ENCODE measurements around the gene NLRP11. TPM values are rescaled to one million over a fixed set of nuclear protein-coding genes. Genes with fewer than 3 reads are reported as not detected.
"Not testable (repeated sequence)": the region's sequence is repeated elsewhere in the genome, so short reads cannot be mapped to it uniquely, and the experiment has no call there.

Gene NLRP11
- total RNA-seq, 5 donors from 2014 or later (not counting 1 experiment from before 2014, with no cell fraction given): not detected

DNA sequence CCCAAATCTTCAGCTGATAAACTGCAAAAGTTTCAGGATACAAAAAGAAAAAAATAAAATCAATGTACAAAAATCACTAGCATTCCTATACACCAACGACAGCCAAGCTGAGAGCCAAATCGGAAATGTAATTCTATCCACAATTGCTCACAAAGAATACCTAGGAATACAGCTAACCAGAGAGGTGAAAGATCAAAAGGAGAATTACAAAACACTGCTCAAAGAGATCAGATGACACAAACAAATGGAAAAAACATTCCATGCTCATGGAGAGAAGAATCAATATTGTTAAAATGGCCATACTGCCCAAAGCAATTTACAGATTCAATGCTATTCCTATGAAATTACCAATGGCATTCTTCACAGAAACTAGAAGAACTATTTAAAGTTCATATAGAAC, 29.5 kb downstream of the NLRP11 start:
- Histone ChIP-seq H3K36me3 (ENCODE audit: control insufficient read depth in 2 of 2, extremely low read depth in 1 of 2, insufficient read depth in 1 of 2, low read length in 1 of 2) (no peaks in the 10 kb centered on the region), H3K9me3 (no peaks in the 10 kb centered on the region), H3K4me1 (ENCODE audit: control insufficient read depth in 1 of 2, extremely low read depth in 1 of 2, insufficient read depth in 2 of 2, low read length in 2 of 2) (no peaks in the 10 kb centered on the region), H3K27me3 (replicated peaks in 1 of 2; ENCODE audit: control insufficient read depth in 2 of 2, extremely low read depth in 1 of 2, insufficient read depth in 2 of 2, low read length in 1 of 2) (peaks cover 0 to 3% of the 10 kb centered on the region in 2 experiments), H3K27ac (ENCODE audit: low read length) (no peak overlapping the region), H3K4me3 (ENCODE audit: control insufficient read depth in 1 of 2, extremely low read depth in 1 of 2, low read length in 1 of 2) (no peak overlapping the region)
- H3K36me3 Mint-ChIP-seq: no peaks in the 10 kb centered on the region
- ATAC-seq (replicated peaks in 1 of 4) (no peak), DNase-seq (no peak)
- no peak overlapping the region for H3K4me3 Mint-ChIP-seq
- H3K27ac Mint-ChIP-seq: no peak overlapping the region
- peaks cover 10 to 27% (median 10%) of the 10 kb centered on the region in 3 donors for H3K9me3 Mint-ChIP-seq
- H3K4me1 Mint-ChIP-seq: no peaks in the 10 kb centered on the region
- POLR2A ChIA-PET: no interaction called here
- H3K27me3 Mint-ChIP-seq: peaks cover 11 to 37% of the 10 kb centered on the region in 2 donors
- no CpG with 5 or more reads among the region's 2 CpGs for WGBS (ENCODE audit: insufficient coverage)
- CTCF ChIA-PET: no interaction called here

DNA sequence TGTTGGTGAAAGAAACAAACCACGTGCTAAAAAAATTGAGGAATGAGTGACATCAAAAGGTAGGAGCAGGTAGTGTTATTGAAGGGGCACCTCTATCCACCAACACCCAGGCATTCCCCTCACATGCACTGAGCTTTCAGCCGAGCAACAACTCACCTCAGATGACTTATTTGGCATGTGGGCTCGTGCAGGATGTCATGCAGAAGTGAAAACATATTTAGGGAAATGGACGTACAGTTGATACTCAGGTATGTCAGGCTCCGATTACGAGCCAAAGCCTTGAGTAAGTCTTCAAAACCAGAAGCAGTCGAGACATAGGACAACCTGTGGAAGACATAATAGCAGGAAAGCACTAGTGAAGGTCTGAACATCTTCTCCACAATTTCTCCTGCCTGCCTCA, 30.4 kb downstream of the NLRP11 start:
- 50% methylated on average over 5 of the region's 7 CpGs for WGBS (ENCODE audit: insufficient coverage)
- Mint-ChIP-seq H3K4me3 (no peak overlapping the region), H3K27ac (no peak overlapping the region), H3K27me3 (peaks cover 17 to 31% of the 10 kb centered on the region in 2 donors), H3K36me3 (no peaks in the 10 kb centered on the region), H3K4me1 (no peaks in the 10 kb centered on the region), H3K9me3 (peaks cover 5 to 20% (median 8%) of the 10 kb centered on the region in 3 donors)
- ChIA-PET CTCF (no interaction called here), POLR2A (no interaction called here)
- no peak for DNase-seq
- Histone ChIP-seq H3K27ac (ENCODE audit: low read length) (no peak overlapping the region), H3K4me3 (ENCODE audit: control insufficient read depth in 1 of 2, extremely low read depth in 1 of 2, low read length in 1 of 2) (no peak overlapping the region), H3K27me3 (replicated peaks in 1 of 2; ENCODE audit: control insufficient read depth in 2 of 2, extremely low read depth in 1 of 2, insufficient read depth in 2 of 2, low read length in 1 of 2) (peaks cover 0 to 3% of the 10 kb centered on the region in 2 experiments), H3K4me1 (ENCODE audit: control insufficient read depth in 1 of 2, extremely low read depth in 1 of 2, insufficient read depth in 2 of 2, low read length in 2 of 2) (no peaks in the 10 kb centered on the region), H3K9me3 (no peaks in the 10 kb centered on the region), H3K36me3 (ENCODE audit: control insufficient read depth in 2 of 2, extremely low read depth in 1 of 2, insufficient read depth in 1 of 2, low read length in 1 of 2) (no peaks in the 10 kb centered on the region)
- no peak for ATAC-seq (replicated peaks in 1 of 4)

DNA sequence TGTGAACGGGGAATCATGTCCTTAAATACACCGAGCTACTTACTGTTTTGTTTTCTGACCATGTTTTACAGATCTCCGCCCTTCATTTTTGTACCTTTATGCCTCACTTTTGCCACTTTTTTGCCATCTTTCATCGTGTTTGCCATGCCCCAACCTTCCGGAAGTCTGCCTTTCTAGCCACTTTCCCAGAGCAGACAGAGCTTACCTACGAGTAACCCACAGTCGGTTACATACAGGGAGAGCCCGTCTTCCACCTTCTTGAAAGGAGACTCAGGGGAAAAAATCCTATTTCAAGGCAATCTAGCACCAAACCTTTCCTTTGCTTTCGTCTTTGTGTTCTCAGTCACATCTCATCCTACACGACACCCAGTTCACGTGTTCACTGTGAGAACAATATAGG, 36.8 kb downstream of the NLRP11 start:
- peaks cover 0 to 4% of the 10 kb centered on the region in 2 experiments for H3K27me3 ChIP-seq (replicated peaks in 1 of 2; ENCODE audit: control insufficient read depth in 2 of 2, extremely low read depth in 1 of 2, insufficient read depth in 2 of 2, low read length in 1 of 2)
- no peak overlapping the region for H3K4me3 ChIP-seq (ENCODE audit: control insufficient read depth in 1 of 2, extremely low read depth in 1 of 2, low read length in 1 of 2)
- Mint-ChIP-seq H3K4me3 (no peak overlapping the region), H3K9me3 (peaks cover 0 to 9% (median 6%) of the 10 kb centered on the region in 3 donors), H3K36me3 (no peaks in the 10 kb centered on the region), H3K27ac (no peak overlapping the region), H3K4me1 (no peaks in the 10 kb centered on the region), H3K27me3 (peaks cover 17 to 21% of the 10 kb centered on the region in 2 donors)
- H3K27ac ChIP-seq (ENCODE audit: low read length): no peak overlapping the region
- no peaks in the 10 kb centered on the region for H3K36me3 ChIP-seq (ENCODE audit: control insufficient read depth in 2 of 2, extremely low read depth in 1 of 2, insufficient read depth in 1 of 2, low read length in 1 of 2)
- no peaks in the 10 kb centered on the region for H3K9me3 ChIP-seq
- 92% methylated on average over 8 of the region's 11 CpGs for WGBS (ENCODE audit: insufficient coverage)
- no peaks in the 10 kb centered on the region for H3K4me1 ChIP-seq (ENCODE audit: control insufficient read depth in 1 of 2, extremely low read depth in 1 of 2, insufficient read depth in 2 of 2, low read length in 2 of 2)
- no peak for DNase-seq
- CTCF ChIA-PET: interaction anchor here in 1 of 2 donors (0.7 kb wide), 1 partner anchor 164 kb away, joined by 5 read pairs; no protein-coding TSS in a partner anchor
- POLR2A ChIA-PET: interaction anchor here in 1 of 2 donors (0.5 kb wide), 1 partner anchor 1971 kb away, joined by 4 read pairs; the partner anchor contains the start of gene NLRP12
- ATAC-seq (replicated peaks in 1 of 4): no peak

DNA sequence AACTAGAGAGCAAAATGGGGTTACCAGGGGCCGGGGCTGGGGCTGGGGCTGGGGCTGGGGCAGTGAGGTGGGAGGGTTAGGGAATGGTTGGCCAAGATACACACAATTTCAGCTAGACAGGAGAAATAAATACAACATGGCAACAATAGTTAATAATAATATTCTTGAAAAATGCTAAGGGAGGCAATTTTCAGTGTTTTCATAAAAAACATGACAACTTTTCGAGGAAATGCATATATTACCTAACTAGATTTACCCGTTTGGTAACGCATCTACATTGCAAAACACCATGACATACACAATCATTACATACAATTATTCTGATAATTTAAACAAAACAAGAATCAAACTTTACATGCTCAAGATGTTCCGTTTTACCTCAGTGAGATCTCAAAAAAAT, 50.7 kb downstream of the NLRP11 start:
- ChIA-PET CTCF (no interaction called here), POLR2A (no interaction called here)
- no peak overlapping the region for H3K4me3 Mint-ChIP-seq
- peaks cover 0 to 4% (median 0%) of the 10 kb centered on the region in 3 donors for H3K9me3 Mint-ChIP-seq
- Histone ChIP-seq H3K27ac (ENCODE audit: low read length) (no peak overlapping the region), H3K4me3 (ENCODE audit: control insufficient read depth in 1 of 2, extremely low read depth in 1 of 2, low read length in 1 of 2) (no peak overlapping the region), H3K36me3 (ENCODE audit: control insufficient read depth in 2 of 2, extremely low read depth in 1 of 2, insufficient read depth in 1 of 2, low read length in 1 of 2) (no peaks in the 10 kb centered on the region), H3K9me3 (no peaks in the 10 kb centered on the region), H3K4me1 (ENCODE audit: control insufficient read depth in 1 of 2, extremely low read depth in 1 of 2, insufficient read depth in 2 of 2, low read length in 2 of 2) (no peaks in the 10 kb centered on the region), H3K27me3 (replicated peaks in 1 of 2; ENCODE audit: control insufficient read depth in 2 of 2, extremely low read depth in 1 of 2, insufficient read depth in 2 of 2, low read length in 1 of 2) (peaks cover 0 to 11% of the 10 kb centered on the region in 2 experiments)
- no peaks in the 10 kb centered on the region for H3K4me1 Mint-ChIP-seq
- ATAC-seq (replicated peaks in 1 of 4): no peak
- H3K27me3 Mint-ChIP-seq: peaks cover 14 to 34% of the 10 kb centered on the region in 2 donors
- no peak overlapping the region for H3K27ac Mint-ChIP-seq
- DNase-seq: no peak
- 94% methylated on average over 3 of the region's 5 CpGs for WGBS (ENCODE audit: insufficient coverage)
- no peaks in the 10 kb centered on the region for H3K36me3 Mint-ChIP-seq

DNA sequence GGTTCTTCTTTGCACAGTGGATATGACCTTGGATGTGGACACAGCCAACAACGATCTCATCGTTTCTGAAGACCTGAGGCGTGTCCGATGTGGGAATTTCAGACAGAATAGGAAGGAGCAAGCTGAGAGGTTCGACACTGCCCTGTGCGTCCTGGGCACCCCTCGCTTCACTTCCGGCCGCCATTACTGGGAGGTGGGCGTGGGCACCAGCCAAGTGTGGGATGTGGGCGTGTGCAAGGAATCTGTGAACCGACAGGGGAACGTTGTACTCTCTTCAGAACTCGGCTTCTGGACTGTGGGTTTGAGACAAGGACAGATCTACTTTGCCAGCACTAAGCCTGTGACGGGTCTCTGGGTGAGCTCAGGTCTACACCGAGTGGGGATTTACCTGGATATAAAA, 53.5 kb downstream of the NLRP11 start:
- Mint-ChIP-seq H3K36me3 (no peaks in the 10 kb centered on the region), H3K4me3 (no peak overlapping the region), H3K27ac (no peak overlapping the region), H3K4me1 (no peaks in the 10 kb centered on the region), H3K27me3 (peaks cover 21 to 41% of the 10 kb centered on the region in 2 donors), H3K9me3 (peaks cover 0 to 4% (median 0%) of the 10 kb centered on the region in 3 donors)
- H3K9me3 ChIP-seq: no peaks in the 10 kb centered on the region
- WGBS (ENCODE audit: insufficient coverage): 85% methylated on average over 16 of the region's 16 CpGs
- ATAC-seq (replicated peaks in 1 of 4): no peak
- H3K27ac ChIP-seq (ENCODE audit: low read length): no peak overlapping the region
- H3K36me3 ChIP-seq (ENCODE audit: control insufficient read depth in 2 of 2, extremely low read depth in 1 of 2, insufficient read depth in 1 of 2, low read length in 1 of 2): no peaks in the 10 kb centered on the region
- CTCF ChIA-PET: no interaction called here
- H3K4me3 ChIP-seq (ENCODE audit: control insufficient read depth in 1 of 2, extremely low read depth in 1 of 2, low read length in 1 of 2): no peak overlapping the region
- H3K27me3 ChIP-seq (replicated peaks in 1 of 2; ENCODE audit: control insufficient read depth in 2 of 2, extremely low read depth in 1 of 2, insufficient read depth in 2 of 2, low read length in 1 of 2): peaks cover 0 to 17% of the 10 kb centered on the region in 2 experiments
- DNase-seq: no peak
- POLR2A ChIA-PET: no interaction called here
- H3K4me1 ChIP-seq (ENCODE audit: control insufficient read depth in 1 of 2, extremely low read depth in 1 of 2, insufficient read depth in 2 of 2, low read length in 2 of 2): no peaks in the 10 kb centered on the region

DNA sequence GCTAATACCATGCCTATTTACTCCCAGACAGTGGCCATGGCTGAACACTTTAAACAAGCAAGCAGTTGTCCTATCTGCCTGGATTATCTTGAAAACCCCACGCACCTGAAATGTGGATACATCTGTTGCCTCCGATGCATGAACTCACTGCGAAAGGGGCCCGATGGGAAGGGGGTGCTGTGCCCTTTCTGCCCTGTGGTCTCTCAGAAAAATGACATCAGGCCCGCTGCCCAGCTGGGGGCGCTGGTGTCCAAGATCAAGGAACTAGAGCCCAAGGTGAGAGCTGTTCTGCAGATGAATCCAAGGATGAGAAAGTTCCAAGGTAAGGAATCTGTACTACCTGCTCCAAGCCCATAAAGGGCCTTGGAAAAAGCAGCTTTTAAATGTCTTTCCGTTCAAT, 54.3 kb downstream of the NLRP11 start:
- H3K27me3 ChIP-seq (replicated peaks in 1 of 2; ENCODE audit: control insufficient read depth in 2 of 2, extremely low read depth in 1 of 2, insufficient read depth in 2 of 2, low read length in 1 of 2): peaks cover 0 to 15% of the 10 kb centered on the region in 2 experiments
- H3K36me3 ChIP-seq (ENCODE audit: control insufficient read depth in 2 of 2, extremely low read depth in 1 of 2, insufficient read depth in 1 of 2, low read length in 1 of 2): no peaks in the 10 kb centered on the region
- H3K36me3 Mint-ChIP-seq: no peaks in the 10 kb centered on the region
- H3K4me3 ChIP-seq (ENCODE audit: control insufficient read depth in 1 of 2, extremely low read depth in 1 of 2, low read length in 1 of 2): no peak overlapping the region
- DNase-seq: no peak
- no peaks in the 10 kb centered on the region for H3K4me1 ChIP-seq (ENCODE audit: control insufficient read depth in 1 of 2, extremely low read depth in 1 of 2, insufficient read depth in 2 of 2, low read length in 2 of 2)
- H3K4me3 Mint-ChIP-seq: no peak overlapping the region
- no peak overlapping the region for H3K27ac ChIP-seq (ENCODE audit: low read length)
- ChIA-PET CTCF (no interaction called here), POLR2A (no interaction called here)
- ATAC-seq (replicated peaks in 1 of 4): no peak
- peaks cover 0 to 4% (median 0%) of the 10 kb centered on the region in 3 donors for H3K9me3 Mint-ChIP-seq
- H3K27me3 Mint-ChIP-seq: peaks cover 21 to 37% of the 10 kb centered on the region in 2 donors
- no peaks in the 10 kb centered on the region for H3K9me3 ChIP-seq
- no peaks in the 10 kb centered on the region for H3K4me1 Mint-ChIP-seq
- 36% methylated on average over 6 of the region's 7 CpGs for WGBS (ENCODE audit: insufficient coverage)
- no peak overlapping the region for H3K27ac Mint-ChIP-seq

DNA sequence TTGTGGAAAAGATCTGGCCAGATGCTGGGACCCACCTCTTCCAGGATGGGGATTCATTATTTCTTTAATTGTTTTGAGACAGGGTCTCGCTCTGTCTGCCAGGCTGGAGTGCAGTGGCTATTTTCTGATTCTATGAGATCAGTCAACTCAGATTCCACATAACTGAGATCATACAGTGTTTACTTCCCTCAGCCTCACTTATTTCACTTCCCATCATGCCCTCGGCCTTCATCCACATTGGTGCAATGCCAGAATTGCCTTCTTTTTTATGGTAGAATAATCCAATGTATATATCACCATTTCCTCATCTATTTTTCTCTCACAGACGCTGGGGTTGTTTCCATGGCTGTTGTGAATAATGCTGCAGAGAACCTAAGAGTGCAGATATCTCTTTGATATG, 62.2 kb downstream of the NLRP11 start:
- H3K27me3 ChIP-seq (replicated peaks in 1 of 2; ENCODE audit: control insufficient read depth in 2 of 2, extremely low read depth in 1 of 2, insufficient read depth in 2 of 2, low read length in 1 of 2): peaks cover 0 to 10% of the 10 kb centered on the region in 2 experiments
- H3K4me3 ChIP-seq (ENCODE audit: control insufficient read depth in 1 of 2, extremely low read depth in 1 of 2, low read length in 1 of 2); H3K9me3 Mint-ChIP-seq; H3K4me1 Mint-ChIP-seq; ATAC-seq (replicated peaks in 1 of 4); DNase-seq; H3K36me3 Mint-ChIP-seq; POLR2A ChIA-PET; CTCF ChIA-PET; H3K27ac ChIP-seq (ENCODE audit: low read length); H3K36me3 ChIP-seq (ENCODE audit: control insufficient read depth in 2 of 2, extremely low read depth in 1 of 2, insufficient read depth in 1 of 2, low read length in 1 of 2); H3K4me3 Mint-ChIP-seq; H3K9me3 ChIP-seq; H3K27ac Mint-ChIP-seq; H3K4me1 ChIP-seq (ENCODE audit: control insufficient read depth in 1 of 2, extremely low read depth in 1 of 2, insufficient read depth in 2 of 2, low read length in 2 of 2): not testable (repeated sequence)
- no CpG with 5 or more reads among the region's 3 CpGs for WGBS (ENCODE audit: insufficient coverage)
- H3K27me3 Mint-ChIP-seq: peaks cover 23 to 36% of the 10 kb centered on the region in 2 donors
